Ovary (tissue), 3 donors: ENCODE results near the gene NUDT22.

Experiments used
- CTCF ChIP-seq, 3 donors: fragments of 450-650 bp in 2 of 3; fragments of 200-600 bp in 1 of 3; IDR thresholded peaks; one replicate each; pipeline versions ENCODE4 v1.5.1 to v1.8.0; 2016 to 2022; ENCODE audit warnings: antibody characterized with exemption in 3 of 3, mild to moderate bottlenecking in 1 of 3
- POLR2A ChIP-seq: fragments of 450-650 bp; IDR thresholded peaks from one replicate; pipeline ENCODE4 v1.6.1; 2017; ENCODE audit warnings: antibody characterized with exemption, mild to moderate bottlenecking, moderate library complexity
- donor health status: DM: no; HTN: no; CAD: no.

DNA sequence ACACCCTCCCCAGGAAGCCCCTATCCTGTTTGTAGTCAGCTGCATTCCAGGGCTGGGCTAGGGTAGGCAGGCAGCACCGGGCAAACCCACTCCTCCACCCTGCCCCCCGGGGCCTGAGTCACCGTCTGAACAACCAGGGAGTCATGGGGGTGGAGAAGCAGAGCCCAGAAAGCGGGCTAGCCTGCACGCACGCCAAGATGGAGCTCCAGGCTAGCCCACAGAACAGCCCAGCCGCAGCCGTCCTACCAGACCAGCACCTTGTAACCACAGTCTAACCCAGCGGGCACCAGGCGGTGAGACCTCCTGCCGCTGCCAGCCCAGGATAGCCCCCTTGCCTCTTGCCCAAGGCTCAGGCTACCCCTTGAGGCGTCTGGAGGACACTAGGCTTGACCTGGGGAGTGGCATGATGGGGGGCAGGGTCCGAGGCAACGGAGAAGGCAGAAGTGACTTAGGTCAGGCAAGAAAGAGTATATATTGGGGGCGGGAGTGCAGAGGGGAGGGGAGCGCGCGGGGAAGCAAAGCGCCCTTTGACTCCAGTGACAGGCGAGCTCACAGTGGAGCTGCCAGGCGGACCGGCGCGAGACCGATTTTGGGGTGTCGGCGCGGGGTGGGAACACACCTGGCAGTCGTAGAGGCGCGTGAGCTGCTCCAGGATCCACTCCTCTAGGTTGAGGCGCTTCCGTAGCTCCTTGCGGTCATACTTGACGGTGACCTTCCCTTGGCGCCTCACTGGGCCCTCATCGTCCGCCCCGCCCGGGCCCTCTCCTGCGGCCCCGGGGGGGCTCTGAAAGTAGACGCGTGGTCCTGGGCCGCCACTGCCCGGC lies 19.9 kb downstream of the NUDT22 start:
- TF ChIP-seq CTCF (IDR thresholded peaks at IDR 0.05) (no peak), POLR2A (no peak)
